ENCODE results near the gene NDUFB10.
A peak's percentile ranks its signal among the peaks of the same experiment; 100 is the strongest.
"Not testable (repeated sequence)": the region's sequence is repeated elsewhere in the genome, so short reads cannot be mapped to it uniquely, and the experiment has no call there.

The NDUFB10 gene

GRCh38 chr16:1947369-1947670 is 12.0 kb upstream of the NDUFB10 start:
- no peak for DNase-seq

GRCh38 chr16:1949507-1949906 is 9.8 kb upstream of the NDUFB10 start:
- DNase-seq, result no peak

- no peak for DNase-seq
Measured at GRCh38 chr16:1950047-1950446, 9.3 kb upstream of the NDUFB10 start.

GRCh38 chr16:1950559-1950958 is 8.8 kb upstream of the NDUFB10 start:
- no peak for DNase-seq

GRCh38 chr16:1953734-1954133 is 5.6 kb upstream of the NDUFB10 start:
- no peak for DNase-seq

GRCh38 chr16:1957434-1958142 is 1.8 kb upstream of the NDUFB10 start:
- not testable (repeated sequence) for DNase-seq

- DNase-seq, result not testable (repeated sequence)
Measured at GRCh38 chr16:1958143-1958491, 1.2 kb upstream of the NDUFB10 start.

GRCh38 chr16:1958715-1959268 is 546 bp upstream of the NDUFB10 start:
- no peak for DNase-seq

- DNase-seq, result peak; percentile 35
Measured at GRCh38 chr16:1960665-1961630, 1.6 kb downstream of the NDUFB10 start.

GRCh38 chr16:1961651-1962067 is 2.3 kb downstream of the NDUFB10 start:
- no peak for DNase-seq

- DNase-seq, result not testable (repeated sequence)
Measured at GRCh38 chr16:1962161-1963153, 3.1 kb downstream of the NDUFB10 start.

- DNase-seq, result peak; percentile 47
Measured at GRCh38 chr16:1963806-1964505, 4.6 kb downstream of the NDUFB10 start.

- peak; percentile 99 for DNase-seq
Measured at GRCh38 chr16:1964506-1965395, 5.4 kb downstream of the NDUFB10 start, which contains the start of gene RPS2. RPS2 (minus strand) TSS chr16:1964826; CDS start chr16:1964625, 201 bp downstream.

- DNase-seq, result no peak
Measured at GRCh38 chr16:1965396-1966001, 6.2 kb downstream of the NDUFB10 start.

GRCh38 chr16:1966460-1966859 is 7.1 kb downstream of the NDUFB10 start, which contains the start of gene RNF151:
RNF151 (plus strand) TSS chr16:1966856; CDS start chr16:1966882, 26 bp downstream.
- DNase-seq, result no peak

GRCh38 chr16:1968146-1968953 is 9.0 kb downstream of the NDUFB10 start:
- DNase-seq, result no peak

GRCh38 chr16:1971796-1972489 is 12.6 kb downstream of the NDUFB10 start, which contains the start of gene TBL3:
TBL3 (plus strand) TSS chr16:1972053; CDS start chr16:1972165, 112 bp downstream.
- DNase-seq, result peak; percentile 91

- DNase-seq, result no peak
Measured at GRCh38 chr16:1972490-1972877, 13.1 kb downstream of the NDUFB10 start.

All from NCI-H1092 treated with DMSO at 0.1 percent for 48 hours (cell line).